ENCODE measurements around the gene KLHL2.

KLHL2 gene

GRCh38 chr4:165355900-165356300 is 148.5 kb downstream of the KLHL2 start:
- TF ChIP-seq, protein P1, sequence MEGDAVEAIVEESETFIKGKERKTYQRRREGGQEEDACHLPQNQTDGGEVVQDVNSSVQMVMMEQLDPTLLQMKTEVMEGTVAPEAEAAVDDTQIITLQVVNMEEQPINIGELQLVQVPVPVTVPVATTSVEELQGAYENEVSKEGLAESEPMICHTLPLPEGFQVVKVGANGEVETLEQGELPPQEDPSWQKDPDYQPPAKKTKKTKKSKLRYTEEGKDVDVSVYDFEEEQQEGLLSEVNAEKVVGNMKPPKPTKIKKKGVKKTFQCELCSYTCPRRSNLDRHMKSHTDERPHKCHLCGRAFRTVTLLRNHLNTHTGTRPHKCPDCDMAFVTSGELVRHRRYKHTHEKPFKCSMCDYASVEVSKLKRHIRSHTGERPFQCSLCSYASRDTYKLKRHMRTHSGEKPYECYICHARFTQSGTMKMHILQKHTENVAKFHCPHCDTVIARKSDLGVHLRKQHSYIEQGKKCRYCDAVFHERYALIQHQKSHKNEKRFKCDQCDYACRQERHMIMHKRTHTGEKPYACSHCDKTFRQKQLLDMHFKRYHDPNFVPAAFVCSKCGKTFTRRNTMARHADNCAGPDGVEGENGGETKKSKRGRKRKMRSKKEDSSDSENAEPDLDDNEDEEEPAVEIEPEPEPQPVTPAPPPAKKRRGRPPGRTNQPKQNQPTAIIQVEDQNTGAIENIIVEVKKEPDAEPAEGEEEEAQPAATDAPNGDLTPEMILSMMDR (IDR thresholded peaks at IDR 0.05; ENCODE audit: insufficient read depth, low read depth, low read length, missing control alignments) = peak; percentile 65
- DNase-seq (ENCODE audit: low read depth) = peak; percentile 56
- H3K4me3 ChIP-seq (ENCODE audit: low read length) = no peak overlapping the region

DNA sequence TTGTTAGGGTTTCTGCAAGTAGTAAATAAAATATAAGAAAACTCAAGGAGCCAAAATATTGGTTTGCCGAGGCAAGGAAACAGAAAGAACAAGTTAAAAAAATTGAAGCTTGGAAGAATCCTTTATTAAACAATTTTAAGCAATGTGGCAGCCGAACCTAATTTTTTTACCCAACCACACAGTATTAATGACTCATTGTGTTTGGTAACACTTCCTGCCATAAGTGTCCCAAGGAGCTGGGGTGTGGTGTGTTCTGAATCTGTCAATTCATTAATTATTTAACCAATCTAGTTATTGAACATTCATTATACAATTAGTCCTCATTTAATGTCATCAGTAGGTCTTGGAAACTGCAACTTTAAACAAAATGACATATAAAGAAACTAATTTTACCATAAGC is 152.1 kb downstream of the KLHL2 start:
- DNase-seq (ENCODE audit: low read depth) = peak; percentile 71
- TF ChIP-seq, protein P1 (IDR thresholded peaks at IDR 0.05; ENCODE audit: insufficient read depth, low read depth, low read length, missing control alignments) = no peak
- no peak overlapping the region for H3K4me3 ChIP-seq (ENCODE audit: low read length)

DNA sequence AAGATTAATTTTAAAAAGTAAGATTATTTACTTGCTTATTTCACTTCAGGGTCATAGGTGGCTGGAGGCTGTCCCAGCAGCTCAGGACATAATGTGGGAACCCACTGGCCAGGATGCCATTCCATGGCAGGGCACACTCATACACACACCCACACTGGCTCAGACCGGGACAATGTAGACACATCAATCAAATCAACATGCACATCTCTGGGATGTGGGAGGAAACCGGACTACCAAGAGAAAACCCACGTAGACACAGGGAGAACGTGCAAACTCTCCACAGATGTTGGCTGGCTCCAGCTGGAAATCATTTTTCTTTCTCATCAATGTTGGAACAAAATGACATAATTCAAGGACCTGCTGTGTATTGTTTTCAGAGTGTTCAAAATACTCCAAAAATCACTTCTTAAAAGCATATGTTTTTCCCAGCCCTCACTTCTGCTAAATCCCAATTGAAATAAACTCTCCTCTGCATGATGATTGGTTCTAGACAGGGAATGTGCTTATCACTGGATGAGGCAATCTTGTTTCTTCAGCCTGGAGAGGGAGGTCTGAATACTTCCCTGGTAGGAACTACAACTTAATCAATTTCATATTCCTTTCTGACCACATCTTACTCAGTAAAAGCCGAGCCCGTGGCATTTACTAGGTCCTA is 152.8 kb downstream of the KLHL2 start:
- H3K4me3 ChIP-seq (ENCODE audit: low read length) = no peak overlapping the region
- TF ChIP-seq, protein P1 (IDR thresholded peaks at IDR 0.05; ENCODE audit: insufficient read depth, low read depth, low read length, missing control alignments) = no peak
- DNase-seq (ENCODE audit: low read depth) = no peak

GRCh38 chr4:165360985-165361670 is 153.8 kb downstream of the KLHL2 start:
- TF ChIP-seq, protein P1 (IDR thresholded peaks at IDR 0.05; ENCODE audit: insufficient read depth, low read depth, low read length, missing control alignments) = no peak
- DNase-seq (ENCODE audit: low read depth) = no peak
- H3K4me3 ChIP-seq (ENCODE audit: low read length) = no peak overlapping the region

GRCh38 chr4:165361810-165362209 is 154.4 kb downstream of the KLHL2 start:
- no peak for DNase-seq (ENCODE audit: low read depth)
- TF ChIP-seq, protein P1 (IDR thresholded peaks at IDR 0.05; ENCODE audit: insufficient read depth, low read depth, low read length, missing control alignments) = no peak
- no peak overlapping the region for H3K4me3 ChIP-seq (ENCODE audit: low read length)

DNA sequence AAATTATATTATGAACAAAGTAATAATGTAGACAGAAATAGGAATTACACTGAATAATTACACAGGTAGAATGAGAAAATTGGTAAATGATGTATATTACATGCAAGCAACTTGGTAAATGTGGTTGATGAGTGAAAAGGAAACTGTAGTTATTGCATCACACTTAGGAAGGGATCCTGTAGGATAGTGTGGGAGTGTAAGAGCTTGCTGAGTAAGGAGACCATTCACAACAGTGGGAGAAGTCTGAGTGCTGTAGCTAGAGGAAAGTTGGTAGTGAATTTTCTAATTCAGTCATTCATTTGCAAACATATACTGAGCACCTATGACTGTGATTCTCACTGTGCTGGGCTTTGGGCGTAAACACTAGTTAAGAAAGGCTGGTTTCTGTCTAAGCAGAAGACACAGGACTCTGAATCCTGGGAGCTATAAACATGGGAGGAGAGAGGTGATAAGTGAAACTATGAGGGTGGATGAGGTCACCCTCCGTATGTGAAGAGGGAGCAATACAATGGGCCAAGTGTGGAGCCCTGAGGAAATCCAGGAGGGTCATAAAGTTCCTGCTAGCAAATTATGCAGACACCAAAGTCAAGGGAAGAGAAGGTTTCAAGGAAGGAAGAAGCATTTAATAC is 157.2 kb downstream of the KLHL2 start:
- H3K4me3 ChIP-seq (ENCODE audit: low read length) = no peak overlapping the region
- TF ChIP-seq, protein P1 (IDR thresholded peaks at IDR 0.05; ENCODE audit: insufficient read depth, low read depth, low read length, missing control alignments) = no peak
- peak; percentile 75 for DNase-seq (ENCODE audit: low read depth)
